RWPE2 (cell line): ENCODE measurements around the gene NUDT2.

Experiments used
- ATAC-seq: fragments of 200-7000 bp; cut with Tn5 transposase; 3 replicates; pipeline ENCODE4 v1.9.1; 2021; ENCODE audit warnings: low read depth
- DNase-seq: peaks from one replicate; pipeline ENCODE4 v3.0.0-alpha.2; 2020; ENCODE audit warnings: low spot score
- H3K27ac ChIP-seq: fragments of 450-650 bp; 2 replicates; pipeline ENCODE4 v1.5.1; 2017; ENCODE audit warnings: mild to moderate bottlenecking; ENCODE audit not compliant: poor library complexity, severe bottlenecking
- H3K27me3 ChIP-seq: fragments of 250-450 bp; sonication (Bioruptor Pico); 2 replicates; pipeline ENCODE4 v1.5.1; 2021; ENCODE audit warnings: mild to moderate bottlenecking, moderate library complexity; ENCODE audit not compliant: insufficient read depth, poor library complexity, severe bottlenecking
- H3K36me3 ChIP-seq: fragments of 250-450 bp; sonication (Bioruptor Pico); 2 replicates; pipeline ENCODE4 v1.5.1; 2020; ENCODE audit warnings: low read depth, mild to moderate bottlenecking, moderate library complexity
- H3K4me1 ChIP-seq: fragments of 250-450 bp; sonication (Bioruptor Pico); 2 replicates; pipeline ENCODE4 v1.5.1; 2021; ENCODE audit warnings: mild to moderate bottlenecking, moderate library complexity; ENCODE audit not compliant: insufficient read depth, poor library complexity, severe bottlenecking
- H3K4me3 ChIP-seq: fragments of 250-450 bp; sonication (Bioruptor Pico); 2 replicates; pipeline ENCODE4 v1.5.1; 2021; ENCODE audit warnings: mild to moderate bottlenecking, moderate library complexity; ENCODE audit not compliant: severe bottlenecking
- H3K9me3 ChIP-seq: fragments of 250-450 bp; sonication (Bioruptor Pico); 2 replicates; pipeline ENCODE4 v1.5.1; 2021; ENCODE audit warnings: mild to moderate bottlenecking, moderate library complexity; ENCODE audit not compliant: severe bottlenecking
- TF ChIP-seq, protein P1 (sequence below): fragments of 450-650 bp; IDR thresholded peaks from one replicate; pipeline ENCODE4 v1.5.1; 2017; ENCODE audit warnings: mild to moderate bottlenecking, moderate library complexity; ENCODE audit not compliant: poor library complexity, severe bottlenecking

NUDT2 gene

GRCh38 chr9:34318163-34318790 lies 11.1 kb upstream of the NUDT2 start:
- no peaks in the 10 kb centered on the region for H3K36me3 ChIP-seq
- no peak overlapping the region for H3K4me3 ChIP-seq
- H3K27ac ChIP-seq = no peak overlapping the region
- TF ChIP-seq, protein P1, sequence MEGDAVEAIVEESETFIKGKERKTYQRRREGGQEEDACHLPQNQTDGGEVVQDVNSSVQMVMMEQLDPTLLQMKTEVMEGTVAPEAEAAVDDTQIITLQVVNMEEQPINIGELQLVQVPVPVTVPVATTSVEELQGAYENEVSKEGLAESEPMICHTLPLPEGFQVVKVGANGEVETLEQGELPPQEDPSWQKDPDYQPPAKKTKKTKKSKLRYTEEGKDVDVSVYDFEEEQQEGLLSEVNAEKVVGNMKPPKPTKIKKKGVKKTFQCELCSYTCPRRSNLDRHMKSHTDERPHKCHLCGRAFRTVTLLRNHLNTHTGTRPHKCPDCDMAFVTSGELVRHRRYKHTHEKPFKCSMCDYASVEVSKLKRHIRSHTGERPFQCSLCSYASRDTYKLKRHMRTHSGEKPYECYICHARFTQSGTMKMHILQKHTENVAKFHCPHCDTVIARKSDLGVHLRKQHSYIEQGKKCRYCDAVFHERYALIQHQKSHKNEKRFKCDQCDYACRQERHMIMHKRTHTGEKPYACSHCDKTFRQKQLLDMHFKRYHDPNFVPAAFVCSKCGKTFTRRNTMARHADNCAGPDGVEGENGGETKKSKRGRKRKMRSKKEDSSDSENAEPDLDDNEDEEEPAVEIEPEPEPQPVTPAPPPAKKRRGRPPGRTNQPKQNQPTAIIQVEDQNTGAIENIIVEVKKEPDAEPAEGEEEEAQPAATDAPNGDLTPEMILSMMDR = no peak
- H3K4me1 ChIP-seq = no peaks in the 10 kb centered on the region
- no peaks in the 10 kb centered on the region for H3K27me3 ChIP-seq
- H3K9me3 ChIP-seq = no peaks in the 10 kb centered on the region
- DNase-seq (no peak), ATAC-seq (no peak)

DNA sequence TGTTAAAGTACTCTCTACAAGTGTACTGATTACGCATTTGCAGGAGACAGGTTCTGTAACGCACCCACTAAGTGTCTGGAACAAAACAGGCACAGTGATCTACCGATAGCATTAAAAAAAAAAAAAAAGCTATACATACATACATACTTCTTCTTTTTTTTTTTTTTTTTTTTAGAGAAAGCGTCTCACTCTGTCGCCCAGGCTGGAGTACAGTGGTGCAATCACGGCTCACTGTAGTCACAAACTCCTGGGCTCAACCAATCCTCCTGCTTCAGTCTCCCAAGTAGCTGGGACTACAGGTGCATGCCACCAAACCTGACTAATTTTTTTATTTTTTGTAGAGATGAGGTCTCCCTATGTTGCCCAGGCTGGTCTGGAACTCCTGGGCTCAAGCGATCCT lies 7.9 kb upstream of the NUDT2 start:
- DNase-seq (no peak), ATAC-seq (no peak)
- Histone ChIP-seq H3K9me3 (no peaks in the 10 kb centered on the region), H3K27me3 (no peaks in the 10 kb centered on the region), H3K36me3 (no peaks in the 10 kb centered on the region), H3K27ac (no peak overlapping the region), H3K4me3 (no peak overlapping the region), H3K4me1 (peaks cover 12% of the 10 kb centered on the region)
- TF ChIP-seq, protein P1 = no peak

GRCh38 chr9:34322899-34323591 lies 6.3 kb upstream of the NUDT2 start:
- Histone ChIP-seq H3K36me3 (no peaks in the 10 kb centered on the region), H3K4me1 (peaks cover 13% of the 10 kb centered on the region), H3K27ac (no peak overlapping the region), H3K27me3 (no peaks in the 10 kb centered on the region), H3K9me3 (no peaks in the 10 kb centered on the region), H3K4me3 (no peak overlapping the region)
- ATAC-seq = no peak
- DNase-seq = no peak
- TF ChIP-seq, protein P1 = no peak

DNA sequence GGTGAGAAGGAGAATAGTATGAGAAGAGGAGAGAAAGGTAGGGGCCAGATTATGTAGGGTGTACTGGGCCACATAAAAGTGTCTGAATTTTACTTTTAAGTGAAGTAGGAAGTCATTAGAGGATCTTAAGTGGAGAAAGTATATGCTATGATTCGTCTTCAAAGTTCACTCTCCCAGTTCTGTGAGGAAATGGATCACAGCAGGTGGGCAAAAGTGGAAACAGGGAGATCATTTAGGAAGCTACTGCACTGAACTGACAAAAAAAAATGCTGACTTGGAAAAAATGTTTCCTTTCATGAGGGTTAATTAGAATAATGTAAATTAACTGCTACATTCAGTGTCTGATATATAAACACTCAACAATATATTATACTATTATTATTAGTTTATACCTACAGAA lies 2.7 kb upstream of the NUDT2 start:
- no peaks in the 10 kb centered on the region for H3K9me3 ChIP-seq
- no peaks in the 10 kb centered on the region; the same call in 1 of the 2 replicates for H3K36me3 ChIP-seq
- H3K27ac ChIP-seq = peak overlapping the region; percentile 65
- H3K4me3 ChIP-seq = no peak overlapping the region
- H3K4me1 ChIP-seq = peaks cover 13% of the 10 kb centered on the region
- TF ChIP-seq, protein P1 = no peak
- DNase-seq = no peak
- ATAC-seq = no peak
- no peaks in the 10 kb centered on the region for H3K27me3 ChIP-seq

GRCh38 chr9:34328500-34328986 lies 826 bp upstream of the NUDT2 start:
- no peak for ATAC-seq
- Histone ChIP-seq H3K4me3 (peak overlapping the region; percentile 60), H3K4me1 (peaks cover 18% of the 10 kb centered on the region), H3K27ac (peak overlapping the region; percentile 67), H3K9me3 (no peaks in the 10 kb centered on the region), H3K27me3 (no peaks in the 10 kb centered on the region), H3K36me3 (no peaks in the 10 kb centered on the region; the same call in 1 of the 2 replicates)
- TF ChIP-seq, protein P1 = no peak
- DNase-seq = no peak
